NCI-H460 (cell line): Measurements from ENCODE around the gene ERBB4. TPM values are rescaled to one million over a fixed set of nuclear protein-coding genes. Genes with fewer than 3 reads are reported as not detected.

ENCODE experiments used
- DNase-seq: peaks from one replicate; pipeline ENCODE4 v3.0.0-alpha.2; 2016; ENCODE audit warnings: low read depth; ENCODE audit errors: extremely low read depth
- total RNA-seq: library from RNA; depleted of rRNA; stranded (reverse); fragments of >200 nt; shearing (Covaris generic); gene quantifications from 2 replicates; pipeline ENCODE4 v1.2.3, GENCODE V29; 2014

The ERBB4 gene
- total RNA-seq, 1 experiment from 2014 or later = 0.32 TPM

DNA sequence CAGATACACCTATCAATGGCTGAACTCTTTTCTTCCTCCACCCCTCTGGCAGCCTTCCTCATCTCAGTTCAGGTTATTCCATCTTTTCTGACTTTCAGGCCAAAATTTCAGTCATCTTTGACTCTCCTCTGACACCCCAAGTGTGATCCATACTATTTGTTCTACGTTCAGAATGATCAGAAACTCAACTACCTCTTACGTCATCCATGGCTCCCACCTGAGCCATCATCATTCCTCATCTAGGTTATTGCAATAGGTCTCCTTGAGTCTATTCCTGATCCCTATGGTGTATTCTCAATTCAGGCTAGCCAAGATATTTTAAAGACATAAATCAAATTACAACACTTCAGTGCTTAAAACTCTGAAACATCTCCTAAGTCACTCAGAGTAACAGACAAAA lies 589.7 kb downstream of the ERBB4 start:
- no peak for DNase-seq

DNA sequence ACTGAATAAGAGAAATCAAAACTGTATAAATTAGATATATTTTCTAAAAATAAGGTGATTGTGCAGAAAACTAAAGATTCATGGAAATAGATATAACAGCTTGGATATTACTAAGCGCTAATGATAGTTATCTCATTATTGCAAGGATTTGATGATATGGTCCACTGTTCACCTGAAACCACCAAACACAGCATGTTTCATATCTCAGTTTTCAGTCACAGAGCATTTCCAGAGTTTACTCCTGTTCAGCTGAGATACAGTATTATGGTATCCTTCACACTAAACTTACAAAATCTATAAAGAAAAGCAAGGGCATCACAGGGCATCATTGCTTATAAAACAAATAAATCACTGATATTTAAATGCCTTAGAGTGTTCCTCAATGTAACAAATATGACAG lies 591.6 kb downstream of the ERBB4 start:
- DNase-seq = no peak

DNA sequence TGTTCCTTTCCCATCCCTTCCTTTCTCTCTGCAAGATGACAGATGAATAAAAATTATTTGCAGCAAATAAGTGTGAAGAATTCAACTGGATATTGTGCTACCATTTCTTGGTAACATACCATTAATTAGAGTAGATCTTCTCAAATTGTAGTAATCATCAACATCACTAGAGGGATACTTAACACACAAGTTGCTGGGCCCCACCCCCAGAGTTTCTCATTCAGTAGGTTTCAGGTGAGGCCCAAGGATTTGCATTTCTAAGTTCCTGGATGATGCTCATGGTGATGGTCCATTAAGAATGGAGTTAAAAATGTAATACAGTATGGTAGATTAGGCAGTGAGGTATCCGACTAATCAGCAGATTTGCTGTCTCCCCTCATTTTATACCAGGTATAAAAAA lies 594.0 kb downstream of the ERBB4 start:
- DNase-seq = no peak

DNA sequence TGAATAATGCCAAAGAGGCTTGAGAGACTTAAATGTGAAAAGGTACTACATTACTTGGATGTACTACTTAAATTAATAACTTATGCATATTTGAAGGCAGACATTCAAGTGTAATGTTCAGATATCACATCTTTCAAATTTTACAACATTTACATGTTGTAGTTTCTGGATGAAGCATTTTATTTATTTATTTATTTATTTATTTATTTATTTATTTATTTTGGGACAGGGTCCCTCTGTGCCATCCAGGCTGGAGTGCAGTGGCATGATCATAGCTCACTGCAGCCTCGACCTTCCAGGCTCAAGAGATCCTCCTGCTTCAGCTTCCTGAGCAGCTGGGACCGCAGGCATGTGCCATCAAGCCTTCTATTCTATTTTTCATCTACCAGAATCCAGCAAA lies 596.4 kb downstream of the ERBB4 start:
- no peak for DNase-seq

DNA sequence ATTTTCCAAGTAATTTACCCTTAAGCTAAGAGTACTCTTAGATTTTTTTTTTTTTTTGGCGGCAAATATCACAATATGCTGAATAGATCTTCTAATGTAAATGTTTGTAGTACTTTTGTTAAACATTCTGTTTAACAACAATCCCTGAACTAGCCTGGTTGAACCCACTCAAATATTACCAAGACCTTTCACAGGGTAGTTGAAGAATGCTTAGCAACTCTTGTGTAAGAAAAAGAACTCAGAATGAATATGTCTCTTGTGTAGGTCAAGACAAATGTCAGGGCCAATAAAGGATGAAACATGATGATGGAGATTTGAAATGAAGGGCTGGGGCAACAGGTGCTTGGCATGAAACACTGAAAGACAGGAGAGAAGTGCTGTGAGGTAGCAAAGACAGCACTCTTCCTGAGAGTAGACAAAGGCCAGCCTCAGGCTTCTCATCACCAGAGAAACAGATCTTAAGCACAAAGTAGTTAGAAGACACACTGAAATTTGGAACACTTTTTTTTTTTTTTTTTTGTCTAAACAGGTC lies 597.3 kb downstream of the ERBB4 start:
- DNase-seq = no peak

DNA sequence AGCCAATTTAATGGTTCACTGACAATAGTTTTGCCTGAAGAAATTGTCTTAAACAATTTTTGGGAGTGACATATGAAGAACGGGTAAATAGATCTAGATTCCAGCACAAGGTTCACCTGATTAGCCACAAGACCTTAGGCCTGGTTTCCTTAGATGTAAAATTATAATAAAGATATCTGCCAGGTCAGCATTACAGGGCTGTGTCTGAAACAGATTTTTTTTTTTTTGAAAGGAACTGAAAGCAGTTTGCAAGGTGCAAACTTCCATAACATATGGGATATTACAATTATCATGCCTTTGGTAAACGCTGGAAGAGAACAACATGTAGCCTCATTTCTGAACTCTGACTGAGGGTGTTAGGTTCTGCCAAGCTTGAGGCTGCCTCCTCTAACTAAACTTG lies 599.4 kb downstream of the ERBB4 start:
- no peak for DNase-seq

DNA sequence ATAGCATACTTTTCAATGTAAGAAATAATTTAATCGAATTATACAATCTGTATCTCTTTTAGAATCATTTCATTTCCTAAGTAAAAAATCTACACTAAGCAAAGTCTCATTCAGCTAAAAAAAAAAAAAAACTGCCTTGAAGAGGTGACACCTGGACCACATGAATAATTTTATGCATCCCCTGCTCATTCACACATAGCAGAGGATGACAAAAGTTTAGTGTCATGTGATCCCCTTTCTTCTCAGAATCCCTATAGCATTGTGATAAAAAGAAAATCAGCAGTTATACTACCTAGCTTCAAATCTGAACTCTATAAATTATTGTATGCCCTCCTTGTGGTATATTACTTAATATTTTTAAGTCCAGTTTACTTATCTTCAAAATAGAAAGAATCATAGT lies 603.8 kb downstream of the ERBB4 start:
- DNase-seq = no peak

DNA sequence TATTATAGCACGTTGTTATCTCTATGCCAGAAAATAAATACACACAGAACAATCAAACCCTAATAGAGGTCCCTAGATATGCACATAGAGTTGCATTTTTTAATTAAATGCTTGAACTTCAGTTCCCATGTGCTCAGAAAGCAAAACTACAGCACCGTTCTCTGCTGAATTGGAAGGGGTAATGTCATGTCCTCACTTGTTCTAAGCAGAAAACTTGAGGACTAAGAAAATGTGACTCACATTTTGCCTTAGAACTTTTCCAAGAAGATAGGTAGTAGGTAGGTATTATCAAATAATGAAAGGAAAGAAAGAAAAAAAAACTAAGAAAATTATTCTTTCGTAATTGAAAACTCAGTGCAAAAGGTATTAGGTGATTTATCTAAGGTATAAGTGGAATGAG lies 607.3 kb downstream of the ERBB4 start:
- no peak for DNase-seq

DNA sequence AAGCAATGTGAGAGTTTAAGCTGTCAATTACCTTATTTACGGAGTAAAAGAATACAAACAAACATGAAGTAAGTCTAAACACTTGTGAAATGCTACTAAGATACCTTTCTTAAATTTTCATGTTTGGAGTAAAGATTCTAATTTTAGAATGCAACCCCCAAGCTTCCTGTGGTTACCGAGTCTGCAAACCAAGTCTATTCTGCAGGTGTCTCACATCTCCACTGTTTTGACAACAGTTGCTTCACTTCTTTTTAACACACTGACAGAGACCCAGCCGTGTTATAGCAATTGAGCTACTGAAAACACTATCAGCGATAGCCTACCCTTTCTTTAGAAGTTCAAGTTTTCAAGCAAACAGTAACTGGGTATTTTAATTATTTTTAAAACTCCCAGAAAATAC lies 608.3 kb downstream of the ERBB4 start:
- no peak for DNase-seq

DNA sequence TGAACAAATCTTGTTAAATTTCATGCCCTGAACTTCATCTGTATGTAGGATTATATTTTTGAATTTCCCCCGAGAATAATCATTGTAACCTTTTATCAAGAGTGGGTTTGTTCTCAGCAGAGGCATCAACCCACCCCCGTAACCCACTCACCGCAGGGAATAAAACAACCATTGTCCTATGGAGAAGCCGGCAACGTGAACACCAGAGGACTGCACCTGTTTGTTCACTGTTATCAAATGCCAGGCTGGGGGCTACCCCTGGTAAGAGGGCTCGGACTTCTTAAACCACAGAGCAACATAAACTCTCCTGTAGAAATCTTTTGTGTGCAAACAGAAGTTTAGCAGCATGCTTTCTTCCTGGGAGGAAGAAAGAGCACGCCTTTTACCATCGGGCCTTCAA lies 610.4 kb downstream of the ERBB4 start:
- no peak for DNase-seq

GRCh38 chr2:211923019-211923418 lies 615.6 kb downstream of the ERBB4 start:
- DNase-seq = no peak

- no peak for DNase-seq
Measured at GRCh38 chr2:211903961-211904360, 634.6 kb downstream of the ERBB4 start.

DNA sequence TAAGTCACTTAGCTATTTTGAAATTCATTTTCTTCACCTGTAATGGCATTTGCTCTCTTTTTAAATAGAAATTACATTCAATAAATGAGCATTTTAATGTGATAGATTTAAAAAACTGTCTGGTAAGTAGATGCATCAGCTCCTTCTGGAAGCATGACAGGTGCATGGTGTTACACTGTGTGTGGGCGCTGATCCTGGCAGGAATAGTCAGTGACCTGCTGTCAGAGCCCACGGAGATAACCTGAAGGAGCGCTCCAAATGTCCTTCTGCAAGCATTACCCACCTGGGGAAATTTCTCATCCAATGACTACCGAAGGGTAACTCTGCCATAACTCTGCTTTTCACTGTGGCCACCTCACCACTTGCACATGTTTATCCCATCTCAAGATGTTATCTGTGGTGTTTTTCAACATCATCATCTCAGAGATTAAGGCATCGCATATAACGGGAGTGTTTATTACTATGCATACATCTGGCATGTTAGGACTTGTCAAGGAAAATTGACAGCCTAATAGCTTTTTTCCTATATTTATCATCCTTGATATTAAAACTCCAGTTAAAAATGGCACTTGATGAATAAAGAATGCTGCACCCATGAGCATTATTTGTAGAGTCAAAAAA lies 637.3 kb downstream of the ERBB4 start:
- DNase-seq = no peak

- no peak for DNase-seq
Measured at GRCh38 chr2:211900518-211900917, 638.1 kb downstream of the ERBB4 start.

GRCh38 chr2:211900000-211900399 lies 638.6 kb downstream of the ERBB4 start:
- DNase-seq = no peak

DNA sequence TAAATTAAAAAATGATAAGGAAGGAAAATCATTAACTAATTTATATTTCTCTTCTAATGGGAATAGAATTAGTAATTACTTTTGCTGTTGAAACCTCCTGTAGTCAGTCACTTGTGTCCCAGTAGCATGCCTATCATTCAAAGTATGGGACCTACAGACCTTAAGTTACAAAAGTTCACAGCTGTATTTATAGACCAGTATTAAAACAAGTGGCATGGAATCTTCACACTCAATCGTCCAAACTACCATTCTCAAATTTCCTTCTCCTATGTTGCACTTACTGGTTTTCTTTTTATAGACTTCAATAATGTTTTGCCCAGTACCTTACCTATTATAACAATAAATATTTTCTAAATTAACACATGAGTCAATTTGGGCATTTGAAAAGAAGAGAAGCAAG lies 639.9 kb downstream of the ERBB4 start:
- DNase-seq = no peak

DNA sequence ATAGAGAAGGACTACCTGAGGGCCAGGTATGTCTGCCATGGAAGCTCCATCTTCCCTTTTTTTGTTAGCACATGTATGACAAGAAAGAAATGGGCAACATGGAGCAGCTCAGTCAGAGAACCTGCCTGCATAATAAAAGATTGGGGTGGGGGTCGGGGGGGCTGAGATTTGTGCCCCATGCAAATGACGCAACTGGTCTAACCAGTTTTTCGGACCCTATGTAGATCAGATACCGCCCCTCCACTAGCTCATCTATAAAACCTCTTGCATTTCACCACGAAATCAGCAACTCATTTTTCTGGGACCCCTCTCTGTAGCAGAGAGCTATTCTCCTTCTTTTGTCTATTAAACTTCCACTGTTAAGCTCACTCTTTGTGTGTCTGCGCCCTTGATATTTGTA lies 657.2 kb downstream of the ERBB4 start:
- DNase-seq = no peak

DNA sequence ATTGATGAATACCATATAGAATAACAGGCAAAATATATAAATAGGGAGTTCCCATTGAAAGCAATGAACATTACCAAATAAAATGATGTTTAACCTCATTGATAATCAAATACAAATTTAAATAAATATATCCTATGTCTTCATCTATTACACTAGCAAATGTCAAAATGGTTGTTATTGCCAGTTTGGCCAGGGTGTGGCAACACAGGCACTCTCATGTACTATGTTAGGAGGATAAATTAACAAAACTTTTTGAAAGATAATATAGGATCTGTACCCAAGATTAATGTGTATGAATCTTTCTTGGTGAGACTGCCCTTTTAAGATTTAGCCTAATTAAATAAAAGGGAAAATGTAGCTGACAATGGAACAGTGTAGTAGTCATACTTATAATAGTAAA lies 659.3 kb downstream of the ERBB4 start:
- no peak for DNase-seq

- DNase-seq = no peak
Measured at GRCh38 chr2:211877061-211877460, 661.5 kb downstream of the ERBB4 start.

- DNase-seq = no peak
Measured at GRCh38 chr2:211875488-211875887, 663.1 kb downstream of the ERBB4 start.

DNA sequence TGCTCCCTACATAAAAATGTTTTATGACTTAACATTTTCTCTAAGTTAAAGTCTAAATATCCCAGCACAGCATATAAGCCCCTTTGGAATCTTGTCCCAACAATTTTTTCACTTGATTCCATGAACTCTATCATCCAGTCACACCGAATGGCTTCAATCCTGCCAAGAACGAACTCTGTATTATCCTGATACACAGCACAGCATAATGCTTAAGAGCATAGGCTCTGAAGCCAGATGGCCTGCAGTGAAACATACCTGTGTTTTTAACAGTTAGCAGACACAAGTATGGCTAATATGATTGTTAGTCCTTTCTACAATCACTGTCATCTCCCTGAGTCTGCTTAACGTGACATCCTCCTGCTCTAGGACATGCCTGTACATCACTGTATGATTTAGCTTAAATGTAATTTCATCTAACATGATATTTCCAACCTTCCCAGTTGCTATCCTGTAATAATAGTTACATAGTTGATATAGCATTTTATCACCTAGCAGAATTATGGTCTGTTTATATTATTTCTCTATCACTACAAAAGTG lies 669.5 kb downstream of the ERBB4 start:
- DNase-seq = no peak

DNA sequence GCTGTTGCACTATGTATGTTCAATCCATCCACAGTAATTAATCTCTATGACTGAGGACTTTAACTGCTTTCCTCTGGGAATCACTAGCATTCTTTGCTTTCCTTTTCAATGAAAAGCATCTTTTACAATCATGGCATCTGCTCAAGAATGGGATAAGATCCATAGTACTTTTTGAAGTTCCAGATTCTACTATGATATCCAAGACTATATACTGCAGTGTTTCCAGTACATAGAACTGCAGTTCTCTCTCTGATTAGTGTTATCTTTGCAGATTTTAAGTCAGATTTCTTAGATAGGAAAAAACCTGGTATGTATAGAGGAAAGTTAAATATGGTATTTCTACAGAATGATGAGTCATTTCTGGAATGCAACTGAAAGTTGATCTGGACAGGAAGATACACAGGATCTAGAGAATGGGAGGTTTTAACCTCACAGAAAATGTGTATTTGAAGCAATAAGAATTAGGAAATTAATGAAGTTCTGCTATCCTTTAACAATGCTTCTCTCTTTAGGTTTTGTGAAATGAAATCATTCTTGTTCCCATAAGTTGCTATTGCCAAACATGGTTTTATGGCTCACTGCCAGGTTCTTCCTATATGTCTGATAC lies 670.7 kb downstream of the ERBB4 start:
- DNase-seq = peak; percentile 24
